Activated T-cell treated with anti-CD3 and anti-CD28 coated beads, Interleukin-2, amount 50 U/mL, for 24 hours (primary cell): ENCODE data around the gene DAG1.

Experiments used
- DNase-seq: peaks from one replicate; pipeline ENCODE4 v3.0.0-alpha.2; 2020
- H3K27ac Mint-ChIP-seq: 2 replicates; pipeline ENCODE4 v1.8.0; 2020; ENCODE audit warnings: mild to moderate bottlenecking, mixed read lengths
- H3K27me3 Mint-ChIP-seq: 2 replicates; pipeline ENCODE4 v1.8.0; 2020; ENCODE audit warnings: mixed read lengths
- H3K36me3 Mint-ChIP-seq: 2 replicates; pipeline ENCODE4 v1.8.0; 2020; ENCODE audit warnings: low read depth, mixed read lengths
- H3K4me1 Mint-ChIP-seq: 2 replicates; pipeline ENCODE4 v1.8.0; 2020; ENCODE audit warnings: low read depth, mixed read lengths
- H3K4me3 Mint-ChIP-seq: 2 replicates; pipeline ENCODE4 v1.8.0; 2020; ENCODE audit warnings: mild to moderate bottlenecking, moderate library complexity, mixed read lengths
- H3K9me3 Mint-ChIP-seq: 2 replicates; pipeline ENCODE4 v1.8.0; 2020; ENCODE audit warnings: mixed read lengths

Gene DAG1

DNA sequence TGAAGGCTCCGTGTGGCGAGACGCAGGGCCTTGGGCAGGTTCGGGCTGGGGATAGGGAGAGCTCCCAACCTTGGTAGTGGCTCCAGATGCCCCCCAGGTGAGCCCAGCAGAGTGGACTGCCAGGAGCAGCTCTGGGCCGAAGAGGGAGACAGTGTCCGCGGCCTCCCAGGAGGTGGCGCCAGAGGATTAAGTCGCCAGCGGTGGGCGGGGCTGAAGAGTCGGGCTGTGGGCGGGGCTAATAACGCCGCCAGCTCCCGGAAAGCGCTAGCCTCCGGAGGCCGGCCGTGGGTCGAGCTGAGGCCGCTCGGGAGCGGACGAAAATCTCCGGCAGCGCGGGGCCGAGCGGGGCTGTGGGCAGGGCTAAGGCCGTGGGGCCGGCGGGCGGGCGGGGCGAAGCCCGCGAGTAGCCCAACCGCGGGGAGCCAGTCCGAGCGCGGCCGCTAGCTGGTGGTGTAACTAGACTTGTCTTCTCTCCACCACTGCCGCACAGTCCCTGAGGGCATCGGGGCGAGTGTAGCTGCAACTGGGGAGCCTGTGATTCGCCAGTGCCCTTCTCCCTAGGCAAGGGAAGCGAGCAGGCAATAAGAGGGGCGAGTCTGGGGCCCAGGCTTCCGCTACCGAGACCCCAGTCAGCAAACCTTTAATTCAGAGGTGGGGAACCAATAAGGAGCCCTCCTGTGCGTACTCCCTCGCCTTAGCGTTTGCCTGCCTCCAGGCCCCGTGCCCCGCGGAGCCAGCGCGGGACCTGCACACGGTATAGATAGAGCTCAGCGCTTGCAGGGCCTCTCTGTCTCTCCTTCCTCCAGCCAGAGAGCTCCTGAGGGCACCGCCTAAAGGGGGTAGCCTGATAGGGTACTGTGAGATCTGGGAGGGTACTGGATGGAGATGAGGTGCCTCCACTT is 69.8 kb downstream of the DAG1 start:
- peak overlapping the region; percentile 67 for H3K27ac Mint-ChIP-seq
- peak; percentile 97 for DNase-seq
- H3K36me3 Mint-ChIP-seq, result peaks cover 3% of the 10 kb centered on the region

DNA sequence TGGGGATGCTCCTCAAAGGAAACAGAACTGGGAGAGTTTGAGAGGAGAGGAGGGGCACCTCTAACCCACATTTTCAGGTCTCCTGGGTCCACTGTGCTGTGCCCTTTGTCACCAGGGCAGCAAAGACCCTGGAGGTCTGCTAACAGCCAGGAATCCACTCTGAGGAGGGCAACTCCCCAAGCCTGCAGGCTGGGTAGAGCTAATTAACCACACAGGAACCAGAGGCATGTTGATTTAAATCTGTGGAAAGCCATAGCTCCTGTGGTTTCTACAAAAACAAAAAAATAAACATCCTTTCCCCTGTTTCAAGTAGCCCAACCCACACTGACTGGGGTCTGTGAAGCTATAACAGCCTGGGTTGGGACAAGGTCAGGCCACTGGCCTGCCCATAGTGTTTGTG is 82.0 kb downstream of the DAG1 start:
- H3K4me1 Mint-ChIP-seq, result peaks cover 17% of the 10 kb centered on the region
- no peak for DNase-seq
- no peak overlapping the region for H3K27ac Mint-ChIP-seq
- H3K36me3 Mint-ChIP-seq, result no peaks in the 10 kb centered on the region
- no peaks in the 10 kb centered on the region for H3K9me3 Mint-ChIP-seq
- H3K27me3 Mint-ChIP-seq, result peaks cover 49% of the 10 kb centered on the region
- H3K4me3 Mint-ChIP-seq, result no peak overlapping the region

More for the DNA sequence above, 69.8 kb downstream of the DAG1 start:
- Mint-ChIP-seq H3K4me1 (peaks cover 11% of the 10 kb centered on the region), H3K9me3 (no peaks in the 10 kb centered on the region), H3K27me3 (peaks cover 6% of the 10 kb centered on the region), H3K4me3 (peak overlapping the region; percentile 70)

DNA sequence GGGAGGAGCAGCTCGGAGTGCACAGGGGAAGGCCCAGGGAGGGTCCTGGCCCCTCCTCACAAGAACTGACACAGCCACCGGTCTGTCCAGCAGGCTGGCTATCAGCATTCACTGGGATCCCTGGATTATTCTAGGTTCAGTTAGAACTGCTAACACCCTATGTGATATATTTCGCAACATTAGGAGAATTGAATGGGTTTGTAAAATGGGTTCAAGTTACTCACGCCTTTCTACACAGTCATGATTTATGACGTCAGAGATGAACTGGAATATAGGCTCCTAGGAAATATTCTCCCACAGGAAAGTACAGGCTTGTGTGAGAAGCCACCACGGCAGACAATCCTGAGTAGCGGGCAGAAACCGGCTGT is 83.2 kb downstream of the DAG1 start:
- no peaks in the 10 kb centered on the region for H3K9me3 Mint-ChIP-seq
- peaks cover 52% of the 10 kb centered on the region for H3K27me3 Mint-ChIP-seq
- peaks cover 17% of the 10 kb centered on the region for H3K4me1 Mint-ChIP-seq
- H3K27ac Mint-ChIP-seq, result no peak overlapping the region
- no peak for DNase-seq
- peak overlapping the region; percentile 86 for H3K4me3 Mint-ChIP-seq
- no peaks in the 10 kb centered on the region for H3K36me3 Mint-ChIP-seq

DNA sequence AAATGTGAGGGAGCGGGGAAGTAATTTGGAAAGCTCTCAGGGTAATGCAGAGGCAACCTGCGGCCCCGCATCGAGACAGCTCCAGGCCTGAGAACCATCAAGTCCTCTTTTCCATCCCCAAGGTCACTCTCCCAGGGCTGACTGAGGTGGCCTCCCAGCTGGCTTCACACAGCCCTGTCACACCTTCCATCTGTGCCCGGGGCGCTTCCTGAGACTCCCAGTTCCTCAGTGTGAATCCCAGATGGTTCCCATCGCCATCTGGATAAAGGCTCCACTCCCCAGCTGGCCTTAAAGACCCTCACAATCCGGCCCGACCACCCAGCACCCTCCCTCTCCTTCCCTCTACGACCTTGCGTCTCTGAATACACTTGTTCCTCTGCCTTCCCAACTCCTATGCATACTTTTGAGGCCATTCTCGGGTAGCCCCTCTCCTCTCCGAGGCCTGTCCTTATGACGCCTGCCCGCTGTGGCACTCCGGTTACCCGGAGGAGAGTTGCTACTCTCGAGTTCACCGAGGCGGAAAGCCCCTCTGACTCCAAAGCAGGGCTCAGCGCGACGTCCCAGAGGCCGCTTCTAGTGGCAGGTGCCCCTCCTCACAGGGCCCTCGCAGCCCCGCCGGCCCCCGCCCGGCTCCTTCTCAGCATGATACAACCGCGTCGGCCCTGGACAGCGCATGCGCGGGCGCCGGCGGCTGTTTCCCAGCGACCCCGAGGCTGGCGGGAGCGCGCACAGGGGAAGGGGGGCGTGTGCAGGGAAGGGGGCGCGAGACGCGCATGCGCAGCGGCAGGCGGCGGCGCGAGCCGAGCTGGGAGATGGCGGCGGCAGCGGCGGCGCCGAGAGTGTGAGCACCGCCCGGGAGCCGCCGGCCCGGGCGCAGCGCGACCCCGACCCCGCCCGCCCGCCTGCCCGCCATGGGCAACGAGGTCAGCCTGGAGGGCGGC is 83.9 kb downstream of the DAG1 start, which contains the start of gene BSN:
BSN (plus strand) TSS at position 786 of the 941 bp plus-strand sequence; CDS start at position 912, 126 bp downstream.
- H3K4me3 Mint-ChIP-seq, result peak within 1 kb of the TSS; percentile 86
- peaks cover 57% of the 10 kb centered on the region for H3K27me3 Mint-ChIP-seq
- no peaks in the 10 kb centered on the region for H3K9me3 Mint-ChIP-seq
- H3K36me3 Mint-ChIP-seq, result no peaks in the 10 kb centered on the region
- H3K4me1 Mint-ChIP-seq, result peaks cover 17% of the 10 kb centered on the region
- peak within 1 kb of the TSS; percentile 73 for H3K27ac Mint-ChIP-seq
- peak; percentile 94 for DNase-seq

DNA sequence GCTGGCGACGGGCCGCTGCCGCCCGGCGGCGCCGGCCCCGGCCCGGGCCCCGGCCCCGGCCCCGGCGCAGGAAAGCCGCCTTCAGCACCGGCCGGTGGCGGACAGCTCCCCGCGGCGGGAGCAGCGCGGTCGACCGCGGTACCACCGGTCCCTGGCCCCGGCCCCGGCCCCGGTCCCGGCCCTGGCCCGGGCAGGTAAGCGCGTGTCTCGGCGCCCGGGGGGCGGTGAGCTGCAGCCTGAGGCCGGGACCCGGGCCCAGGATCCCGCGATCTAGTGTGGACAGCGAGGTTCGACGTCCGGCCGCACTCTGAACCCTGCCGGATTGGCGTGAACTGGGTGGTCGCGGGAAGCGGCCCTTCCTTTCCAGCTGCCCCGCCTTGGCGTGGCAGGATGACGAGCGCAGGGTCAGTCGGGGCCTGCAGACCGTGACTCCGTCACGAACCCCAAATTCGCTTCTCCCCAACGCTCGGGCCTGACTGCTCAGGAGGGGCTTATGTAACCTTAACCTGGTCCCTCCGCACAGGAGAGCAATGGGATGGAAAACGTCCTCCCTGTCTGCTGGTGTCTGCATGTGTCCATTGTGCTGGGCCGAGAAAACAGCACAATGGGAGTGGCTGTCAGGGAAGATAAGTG is 84.7 kb downstream of the DAG1 start:
- peaks cover 64% of the 10 kb centered on the region for H3K27me3 Mint-ChIP-seq
- no peak for DNase-seq
- H3K9me3 Mint-ChIP-seq, result peaks cover 3% of the 10 kb centered on the region
- peak overlapping the region; percentile 59 for H3K4me3 Mint-ChIP-seq
- H3K36me3 Mint-ChIP-seq, result no peaks in the 10 kb centered on the region
- H3K27ac Mint-ChIP-seq, result no peak overlapping the region
- peaks cover 17% of the 10 kb centered on the region for H3K4me1 Mint-ChIP-seq

DNA sequence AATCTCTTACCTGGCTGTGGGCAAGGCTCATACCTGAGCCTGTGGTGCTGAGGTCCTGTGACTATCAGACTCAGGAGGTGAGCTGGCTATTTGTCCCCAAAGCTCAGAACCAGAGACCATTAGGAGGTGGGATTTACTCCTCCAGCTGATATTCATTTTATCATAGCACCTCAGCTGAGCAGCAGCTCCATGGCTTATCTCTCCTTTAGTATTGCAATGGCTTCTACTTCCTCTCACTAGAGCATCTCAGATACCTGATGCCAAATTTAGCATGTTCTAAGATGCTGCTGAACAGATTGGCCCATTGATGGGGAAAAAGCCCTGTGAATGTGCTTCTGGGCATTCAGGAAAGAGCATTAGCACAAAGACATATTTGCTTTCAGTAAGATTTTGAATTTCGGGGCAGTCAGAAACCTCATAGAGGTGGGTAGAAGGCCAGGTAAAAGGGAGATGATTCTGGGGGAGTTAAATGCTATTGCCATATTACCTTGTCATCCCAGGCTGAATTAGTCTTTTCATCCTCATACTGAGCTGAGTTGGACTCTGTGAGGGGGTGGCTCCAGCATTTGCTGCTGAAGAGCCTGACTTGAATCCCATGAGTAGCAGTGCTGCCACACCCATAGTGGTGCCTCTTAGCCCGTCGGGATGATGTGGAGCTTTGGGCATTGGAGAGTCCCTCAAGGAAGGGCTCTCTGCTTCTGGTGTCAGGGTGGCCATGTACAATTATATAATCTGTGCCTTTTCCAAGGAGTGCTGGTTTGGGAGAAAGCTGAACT is 86.6 kb downstream of the DAG1 start:
- peaks cover 60% of the 10 kb centered on the region for H3K27me3 Mint-ChIP-seq
- H3K4me1 Mint-ChIP-seq, result peaks cover 17% of the 10 kb centered on the region
- H3K9me3 Mint-ChIP-seq, result peaks cover 3% of the 10 kb centered on the region
- no peak overlapping the region for H3K27ac Mint-ChIP-seq
- DNase-seq, result no peak
- no peak overlapping the region for H3K4me3 Mint-ChIP-seq
- H3K36me3 Mint-ChIP-seq, result no peaks in the 10 kb centered on the region

DNA sequence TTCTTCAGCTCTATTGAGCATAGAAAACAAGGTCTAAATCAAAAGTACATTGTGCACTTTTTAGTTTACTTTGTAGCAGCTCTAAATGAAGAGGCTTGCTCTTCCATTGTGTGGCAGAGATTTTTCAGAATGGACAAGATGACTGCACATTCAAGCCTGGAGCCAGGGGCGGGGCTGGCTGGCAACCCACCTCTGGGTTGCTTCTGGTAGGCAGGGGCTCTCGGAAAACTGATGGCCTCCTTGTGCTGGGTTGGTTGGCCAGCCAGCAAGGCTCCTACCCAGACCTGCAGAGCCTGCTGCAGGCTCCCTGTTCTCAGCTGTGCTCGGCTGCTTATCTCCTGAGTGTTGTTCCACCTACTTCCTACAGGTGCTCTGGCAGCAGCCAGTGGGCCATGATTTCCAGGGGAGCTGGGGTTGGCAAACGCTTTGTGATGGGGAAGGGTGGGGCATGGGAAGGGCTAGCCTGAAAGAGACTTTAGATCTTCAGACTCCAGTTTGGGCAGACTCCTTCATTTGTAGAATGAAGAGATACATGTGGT is 93.0 kb downstream of the DAG1 start:
- peaks cover 3% of the 10 kb centered on the region for H3K9me3 Mint-ChIP-seq
- H3K4me3 Mint-ChIP-seq, result no peak overlapping the region
- H3K36me3 Mint-ChIP-seq, result no peaks in the 10 kb centered on the region
- DNase-seq, result no peak
- H3K27ac Mint-ChIP-seq, result no peak overlapping the region
- no peaks in the 10 kb centered on the region for H3K4me1 Mint-ChIP-seq
- peaks cover 16% of the 10 kb centered on the region for H3K27me3 Mint-ChIP-seq

DNA sequence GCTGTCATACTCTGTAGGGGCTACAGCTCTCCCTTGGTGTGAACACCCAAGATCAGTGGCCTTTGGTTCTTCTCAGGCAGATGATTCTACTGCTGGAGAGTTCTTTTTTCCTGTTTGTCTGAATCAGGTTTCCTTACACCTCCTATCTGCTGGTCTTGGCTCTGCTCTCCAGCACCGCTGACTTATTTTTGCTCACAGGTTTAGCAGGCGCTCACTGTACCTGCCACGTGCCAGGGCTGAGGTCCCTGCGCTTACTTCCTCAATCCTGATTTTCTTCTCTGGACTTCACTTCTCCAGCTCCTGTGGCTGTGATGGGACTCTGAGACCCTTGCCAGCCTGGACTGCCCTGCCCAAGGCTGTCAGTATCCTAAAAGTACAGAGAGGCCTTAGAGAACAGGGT is 93.7 kb downstream of the DAG1 start:
- Mint-ChIP-seq H3K9me3 (peaks cover 3% of the 10 kb centered on the region), H3K27me3 (peaks cover 9% of the 10 kb centered on the region), H3K27ac (no peak overlapping the region), H3K4me3 (no peak overlapping the region), H3K36me3 (no peaks in the 10 kb centered on the region), H3K4me1 (no peaks in the 10 kb centered on the region)
- DNase-seq, result no peak

DNA sequence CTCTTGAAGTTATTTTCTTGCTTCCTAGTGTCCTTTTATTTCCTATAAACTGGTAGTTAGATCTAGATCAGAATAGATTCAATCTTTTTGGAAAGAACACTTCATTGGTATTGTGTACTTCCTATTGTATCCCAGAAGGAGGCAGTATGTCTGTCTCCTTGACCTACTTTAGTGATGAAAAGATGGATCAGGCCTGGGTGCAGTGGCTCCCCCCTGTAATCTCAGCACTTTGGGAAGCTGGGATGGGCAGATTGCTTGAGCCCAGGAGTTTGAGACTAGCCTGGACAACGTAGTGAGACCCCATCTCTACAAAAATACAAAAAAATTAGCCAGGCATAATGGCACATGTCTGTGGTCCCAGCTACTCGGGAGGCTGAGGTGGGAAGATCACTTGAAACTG is 96.2 kb downstream of the DAG1 start:
- Mint-ChIP-seq H3K4me1 (no peaks in the 10 kb centered on the region), H3K36me3 (no peaks in the 10 kb centered on the region), H3K27me3 (no peaks in the 10 kb centered on the region), H3K9me3 (no peaks in the 10 kb centered on the region), H3K4me3 (no peak overlapping the region), H3K27ac (no peak overlapping the region)
- DNase-seq, result no peak

DNA sequence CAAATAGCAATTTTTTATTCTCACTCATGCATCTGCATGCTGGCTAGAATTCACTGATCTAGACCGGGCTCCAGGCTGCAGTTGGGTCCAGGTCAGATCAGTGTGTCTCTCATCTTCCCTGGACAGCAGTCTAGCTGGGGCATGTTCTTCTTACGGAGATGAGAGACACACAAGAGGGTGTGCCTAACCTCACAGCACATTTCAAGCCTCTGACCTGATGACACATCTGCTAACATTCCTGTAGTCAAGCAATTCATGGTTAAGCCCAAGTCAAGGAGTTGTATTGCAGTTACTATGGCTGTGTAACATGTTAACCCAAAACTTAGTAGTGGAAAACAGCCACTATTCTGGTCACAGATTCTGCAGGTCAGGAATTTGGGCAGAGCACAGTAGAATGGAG is 97.3 kb downstream of the DAG1 start:
- no peaks in the 10 kb centered on the region for H3K27me3 Mint-ChIP-seq
- no peak overlapping the region for H3K27ac Mint-ChIP-seq
- H3K36me3 Mint-ChIP-seq, result no peaks in the 10 kb centered on the region
- H3K4me3 Mint-ChIP-seq, result no peak overlapping the region
- H3K4me1 Mint-ChIP-seq, result no peaks in the 10 kb centered on the region
- DNase-seq, result no peak
- H3K9me3 Mint-ChIP-seq, result no peaks in the 10 kb centered on the region

DNA sequence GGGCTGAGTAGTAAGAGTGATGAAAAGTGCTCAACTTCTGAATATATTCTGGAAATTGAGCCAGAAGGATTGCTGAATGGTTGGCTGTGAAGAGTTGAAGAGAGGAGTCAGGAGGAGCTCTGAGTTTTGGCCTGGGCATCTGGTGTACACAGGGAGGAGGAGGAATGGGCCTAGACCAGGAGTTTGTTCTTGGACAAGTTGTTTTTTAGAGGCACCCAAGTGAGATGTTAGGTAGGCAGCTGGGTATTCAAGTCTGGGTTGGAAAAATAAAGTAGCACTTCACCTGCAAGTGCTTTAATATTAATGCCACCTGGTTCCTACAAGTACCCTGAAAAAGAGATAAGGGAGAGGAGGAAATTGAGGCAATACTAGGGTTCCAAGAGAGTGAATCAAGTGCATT is 98.9 kb downstream of the DAG1 start:
- no peaks in the 10 kb centered on the region for H3K36me3 Mint-ChIP-seq
- no peaks in the 10 kb centered on the region for H3K4me1 Mint-ChIP-seq

DNA sequence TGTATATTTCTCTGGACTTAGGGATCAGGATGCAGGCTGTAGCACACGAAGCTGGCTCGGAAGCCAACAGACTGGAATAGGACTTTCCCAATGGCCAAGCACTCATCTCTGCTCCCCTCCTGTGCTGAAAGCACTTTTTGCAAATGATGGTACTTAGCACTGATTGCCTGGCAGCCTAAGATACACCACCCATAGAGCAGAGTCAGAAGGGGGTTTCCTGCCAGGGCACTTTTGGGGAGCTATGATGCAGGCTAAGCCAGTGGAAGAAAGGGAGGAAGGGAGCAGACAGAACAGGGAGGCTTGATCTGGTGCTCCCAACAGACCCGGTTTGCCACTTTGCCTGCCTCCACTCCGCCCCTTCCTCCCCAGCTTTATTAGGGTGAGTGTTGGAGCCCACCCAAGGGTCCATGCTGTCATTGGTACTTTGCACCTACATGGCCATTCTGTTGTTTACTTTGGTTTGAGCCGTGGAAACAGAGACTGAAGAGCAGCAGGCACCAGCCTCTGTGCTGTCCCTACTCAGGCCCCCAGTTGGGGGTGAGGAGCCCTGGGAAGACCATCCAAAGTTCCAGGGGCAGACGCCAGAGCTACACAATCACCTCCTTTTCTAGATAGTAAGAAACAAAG is 100.1 kb downstream of the DAG1 start:
- Mint-ChIP-seq H3K4me3 (no peak overlapping the region), H3K27ac (no peak overlapping the region), H3K27me3 (no peaks in the 10 kb centered on the region), H3K4me1 (no peaks in the 10 kb centered on the region), H3K36me3 (no peaks in the 10 kb centered on the region), H3K9me3 (no peaks in the 10 kb centered on the region)
- DNase-seq, result no peak

More for the DNA sequence above, 98.9 kb downstream of the DAG1 start:
- H3K9me3 Mint-ChIP-seq, result no peaks in the 10 kb centered on the region
- H3K27ac Mint-ChIP-seq, result no peak overlapping the region
- no peaks in the 10 kb centered on the region for H3K27me3 Mint-ChIP-seq
- H3K4me3 Mint-ChIP-seq, result no peak overlapping the region
- DNase-seq, result no peak

DNA sequence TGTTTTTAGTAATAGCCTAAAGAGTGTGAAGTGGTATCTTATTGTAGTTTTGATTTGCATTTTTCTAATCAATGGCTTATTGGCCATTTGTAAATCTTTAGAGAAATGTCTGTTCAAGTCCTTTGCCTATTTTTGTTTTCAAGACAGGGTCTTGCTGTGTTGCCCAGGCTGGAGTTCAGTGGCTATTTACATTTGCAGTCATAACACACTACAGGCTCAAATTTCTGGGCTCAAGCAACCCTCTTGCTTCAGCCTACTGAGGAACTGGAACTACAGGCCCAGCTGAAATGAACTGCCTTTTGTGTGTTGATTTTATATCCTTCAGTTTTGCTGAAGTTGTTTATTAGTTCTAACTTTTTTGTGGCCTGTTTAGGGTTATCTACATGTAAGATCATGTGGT is 112.1 kb downstream of the DAG1 start:
- no peak overlapping the region for H3K4me3 Mint-ChIP-seq
- H3K36me3 Mint-ChIP-seq, result no peaks in the 10 kb centered on the region
- no peak overlapping the region for H3K27ac Mint-ChIP-seq
- H3K4me1 Mint-ChIP-seq, result no peaks in the 10 kb centered on the region
- H3K27me3 Mint-ChIP-seq, result no peaks in the 10 kb centered on the region
- no peaks in the 10 kb centered on the region for H3K9me3 Mint-ChIP-seq
- no peak for DNase-seq
